Adrenal gland (tissue), 5 donors: Measurements from ENCODE around the gene NCF4.

ENCODE experiments used
- POLR2A ChIP-seq, 2 donors: fragments of 450-650 bp; IDR thresholded peaks; one replicate each; pipeline ENCODE4 v1.6.1; 2017; ENCODE audit warnings: antibody characterized with exemption in 2 of 2, mild to moderate bottlenecking in 2 of 2, moderate library complexity in 1 of 2
- TF ChIP-seq, protein P1 (sequence below), 6 experiments: fragments of 450-650 bp in 4 of 6; fragments of 200-600 bp in 2 of 6; sonication (generic) in 1 of 6; IDR thresholded peaks; 1 replicate in 5 of 6; 2 replicates in 1 of 6; pipeline versions ENCODE4 v1.5.1 to v1.8.0; 2016 to 2021; ENCODE audit warnings: antibody characterized with exemption in 6 of 6, mild to moderate bottlenecking in 2 of 6, moderate library complexity in 1 of 6
- donor health status: DM: no; HTN: no; CAD: no.

DNA sequence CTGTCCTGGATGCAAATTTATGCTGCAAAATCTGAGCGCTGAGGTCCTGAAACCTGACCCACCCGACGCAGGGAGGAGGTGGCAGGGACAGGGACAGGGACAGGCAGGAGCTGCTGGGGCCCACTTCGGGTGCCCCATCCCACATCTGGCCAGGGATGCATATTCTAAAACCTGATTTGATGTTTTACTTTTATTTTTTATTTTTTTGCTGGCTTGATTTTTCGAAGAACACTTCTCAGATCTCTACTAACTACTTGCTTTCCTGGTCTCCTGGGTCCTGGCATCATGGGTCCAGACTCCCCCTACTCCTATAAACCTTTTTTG, 43.3 kb upstream of the NCF4 start:
- TF ChIP-seq, protein P1, sequence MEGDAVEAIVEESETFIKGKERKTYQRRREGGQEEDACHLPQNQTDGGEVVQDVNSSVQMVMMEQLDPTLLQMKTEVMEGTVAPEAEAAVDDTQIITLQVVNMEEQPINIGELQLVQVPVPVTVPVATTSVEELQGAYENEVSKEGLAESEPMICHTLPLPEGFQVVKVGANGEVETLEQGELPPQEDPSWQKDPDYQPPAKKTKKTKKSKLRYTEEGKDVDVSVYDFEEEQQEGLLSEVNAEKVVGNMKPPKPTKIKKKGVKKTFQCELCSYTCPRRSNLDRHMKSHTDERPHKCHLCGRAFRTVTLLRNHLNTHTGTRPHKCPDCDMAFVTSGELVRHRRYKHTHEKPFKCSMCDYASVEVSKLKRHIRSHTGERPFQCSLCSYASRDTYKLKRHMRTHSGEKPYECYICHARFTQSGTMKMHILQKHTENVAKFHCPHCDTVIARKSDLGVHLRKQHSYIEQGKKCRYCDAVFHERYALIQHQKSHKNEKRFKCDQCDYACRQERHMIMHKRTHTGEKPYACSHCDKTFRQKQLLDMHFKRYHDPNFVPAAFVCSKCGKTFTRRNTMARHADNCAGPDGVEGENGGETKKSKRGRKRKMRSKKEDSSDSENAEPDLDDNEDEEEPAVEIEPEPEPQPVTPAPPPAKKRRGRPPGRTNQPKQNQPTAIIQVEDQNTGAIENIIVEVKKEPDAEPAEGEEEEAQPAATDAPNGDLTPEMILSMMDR (IDR thresholded peaks at IDR 0.05): no peak
- TF ChIP-seq POLR2A (IDR thresholded peaks at IDR 0.05): no peak
